IMR-90 (cell line): ENCODE results near the gene PKP4. TPM values are rescaled to one million over a fixed set of nuclear protein-coding genes. Genes with fewer than 3 reads are reported as not detected.

Experiments
- ATAC-seq: fragments of 200-7000 bp; cut with Tn5 transposase; 2 replicates; pipeline ENCODE4 v1.9.1; 2020; ENCODE audit warnings: low read depth, mild to moderate bottlenecking, moderate library complexity
- BruUV-seq: library from RNA; stranded (reverse); fragments of 400-500 nt; replicated peaks from 2 replicates; lab custom pipeline; 2021; lab: Mats Ljungman, UMichigan
- CTCF ChIA-PET: fragments of 300-600 bp; formaldehyde crosslinking; extraction: SDS; loops from one replicate; lab custom pipeline; 2021; ENCODE audit warnings: antibody characterized with exemption; lab: Yijun Ruan, JAX
- POLR2A ChIA-PET: fragments of 300-600 bp; sonication (Branson Sonifier 250); formaldehyde crosslinking; loops from one replicate; lab custom pipeline; 2022; ENCODE audit warnings: antibody characterized with exemption; ENCODE audit not compliant: unreplicated experiment; lab: Charles Lee
- DNase-seq: peaks from one replicate; pipeline ENCODE4 v3.0.0; 2013
- H2AFZ ChIP-seq: replicated peaks from 2 replicates; pipeline ENCODE3; 2013; ENCODE audit warnings: low read length, mild to moderate bottlenecking; ENCODE audit not compliant: poor library complexity
- H2AK5ac ChIP-seq: 2 replicates; pipeline ENCODE4 v1.6.1; 2013; ENCODE audit warnings: low read depth, low read length, inconsistent platforms
- H2AK9ac ChIP-seq: replicated peaks from 2 replicates; pipeline ENCODE3; 2013; ENCODE audit warnings: mild to moderate bottlenecking, low read depth, low read length, moderate library complexity; ENCODE audit not compliant: poor library complexity
- H2BK120ac ChIP-seq: 2 replicates; pipeline ENCODE4 v1.6.1; 2013; ENCODE audit warnings: low read depth, low read length, inconsistent platforms
- H2BK15ac ChIP-seq: 3 replicates; pipeline ENCODE4 v1.6.1; 2013; ENCODE audit warnings: low read depth, low read length, inconsistent platforms
- H2BK20ac ChIP-seq: 2 replicates; pipeline ENCODE4 v1.6.1; 2013; ENCODE audit warnings: low read depth, mild to moderate bottlenecking, inconsistent platforms, low read length, moderate library complexity
- H2BK5ac ChIP-seq: 2 replicates; pipeline ENCODE4 v1.6.1; 2013; ENCODE audit warnings: mild to moderate bottlenecking, low read depth, low read length, inconsistent platforms; ENCODE audit not compliant: poor library complexity, severe bottlenecking
- H3K14ac ChIP-seq: replicated peaks from 2 replicates; pipeline ENCODE4 v1.6.1; 2013; ENCODE audit warnings: low read depth, low read length, inconsistent platforms
- H3K18ac ChIP-seq: 2 replicates; pipeline ENCODE4 v1.6.1; 2013; ENCODE audit warnings: low read depth, low read length, control low read depth
- H3K23ac ChIP-seq: 2 replicates; pipeline ENCODE4 v1.6.1; 2013; ENCODE audit warnings: low read depth, low read length, inconsistent platforms
- H3K27ac ChIP-seq: 2 replicates; pipeline ENCODE4 v1.5.1; 2013; ENCODE audit warnings: mild to moderate bottlenecking, control low read depth, low read length; ENCODE audit not compliant: insufficient read depth
- H3K27me3 ChIP-seq: 2 replicates; pipeline ENCODE4 v1.6.1; 2013; ENCODE audit warnings: low read length; ENCODE audit not compliant: control insufficient read depth, insufficient read depth
- H3K36me3 ChIP-seq: 2 replicates; pipeline ENCODE4 v1.6.1; 2013; ENCODE audit warnings: low read length, mixed read lengths; ENCODE audit not compliant: control insufficient read depth, insufficient read depth
- H3K4ac ChIP-seq: 2 replicates; pipeline ENCODE4 v1.6.1; 2013; ENCODE audit warnings: low read depth, low read length, inconsistent platforms
- H3K4me1 ChIP-seq: 2 replicates; pipeline ENCODE4 v1.6.1; 2013; ENCODE audit warnings: low read length, mixed read lengths; ENCODE audit not compliant: control insufficient read depth, insufficient read depth
- H3K4me2 ChIP-seq: 2 replicates; pipeline ENCODE4 v1.6.1; 2013; ENCODE audit warnings: low read depth, mild to moderate bottlenecking, control low read depth, low read length, moderate library complexity
- H3K4me3 ChIP-seq: 2 replicates; pipeline ENCODE4 v1.5.1; 2013; ENCODE audit warnings: low read depth, mild to moderate bottlenecking, control low read depth, low read length, moderate library complexity; ENCODE audit not compliant: insufficient read depth
- H3K56ac ChIP-seq: 2 replicates; pipeline ENCODE4 v1.6.1; 2013; ENCODE audit warnings: low read length, inconsistent platforms; ENCODE audit not compliant: insufficient read depth; ENCODE audit errors: extremely low read depth
- H3K79me1 ChIP-seq, 2 experiments: 2 replicates each; pipeline ENCODE4 v1.6.1; 2013; ENCODE audit warnings: low read length in 2 of 2, inconsistent platforms in 1 of 2, low read depth in 1 of 2
- H3K9ac ChIP-seq: 2 replicates; pipeline ENCODE4 v1.6.1; 2013; ENCODE audit warnings: low read depth, low read length, control low read depth
- H3K9me1 ChIP-seq: 2 replicates; pipeline ENCODE4 v1.6.1; 2013; ENCODE audit warnings: low read length, inconsistent platforms; ENCODE audit not compliant: insufficient read depth
- H3K9me3 ChIP-seq: 2 replicates; pipeline ENCODE4 v1.6.1; 2013; ENCODE audit warnings: low read length; ENCODE audit not compliant: control insufficient read depth, insufficient read depth
- H4K20me1 ChIP-seq: 2 replicates; pipeline ENCODE4 v1.6.1; 2013; ENCODE audit warnings: low read length, inconsistent platforms; ENCODE audit not compliant: insufficient read depth
- H4K5ac ChIP-seq: 2 replicates; pipeline ENCODE4 v1.6.1; 2013; ENCODE audit warnings: mild to moderate bottlenecking, low read depth, low read length, control low read depth
- H4K8ac ChIP-seq, 2 experiments: 2 replicates each; pipeline ENCODE4 v1.6.1; 2013; ENCODE audit warnings: low read depth in 2 of 2, low read length in 2 of 2, control low read depth in 1 of 2, inconsistent platforms in 1 of 2
- H4K91ac ChIP-seq: 2 replicates; pipeline ENCODE4 v1.6.1; 2013; ENCODE audit warnings: low read depth, low read length, inconsistent platforms; ENCODE audit not compliant: insufficient read depth
- BHLHE40 ChIP-seq: fragments of 150-350 bp; IDR thresholded peaks from 2 replicates; pipeline ENCODE4 v1.6.1; 2016; ENCODE audit warnings: mild to moderate bottlenecking, low read depth, low read length
- CEBPB ChIP-seq: IDR thresholded peaks from 2 replicates; pipeline ENCODE4 v1.6.1; 2012; ENCODE audit warnings: low read depth, low read length, improper control_type of control experiment
- CHD1 ChIP-seq: IDR thresholded peaks from 2 replicates; pipeline ENCODE4 v1.6.1; 2012; ENCODE audit warnings: low read depth, low read length, improper control_type of control experiment
- MAZ ChIP-seq: IDR thresholded peaks from 2 replicates; pipeline ENCODE4 v1.6.1; 2012; ENCODE audit warnings: low read depth, mild to moderate bottlenecking, low read length, improper control_type of control experiment, moderate library complexity, borderline replicate concordance
- MXI1 ChIP-seq: IDR thresholded peaks from 2 replicates; pipeline ENCODE4 v1.6.1; 2012; ENCODE audit warnings: low read depth, mild to moderate bottlenecking, low read length, moderate library complexity, borderline replicate concordance
- NFE2L2 ChIP-seq: fragments of 150-350 bp; IDR thresholded peaks from 2 replicates; pipeline ENCODE4 v1.6.1; 2016; ENCODE audit warnings: low read depth, mild to moderate bottlenecking, low read length
- RAD21 ChIP-seq: IDR thresholded peaks from 2 replicates; pipeline ENCODE4 v1.6.1; 2012; ENCODE audit warnings: low read length, improper control_type of control experiment
- RCOR1 ChIP-seq: IDR thresholded peaks from 2 replicates; pipeline ENCODE4 v1.6.1; 2012; ENCODE audit warnings: mild to moderate bottlenecking, low read length, improper control_type of control experiment; ENCODE audit not compliant: insufficient replicate concordance
- RFX5 ChIP-seq: IDR thresholded peaks from 2 replicates; pipeline ENCODE4 v1.8.0; 2012; ENCODE audit warnings: low read depth, mild to moderate bottlenecking, low read length, moderate library complexity
- WGBS, 2 experiments: methylation state at CpG; one replicate each; pipeline versions ENCODE4 v1.1.5 to v1.1.7; 2013; ENCODE audit warnings: missing lambda C conversion rate in 2 of 2; ENCODE audit not compliant: insufficient read length in 1 of 2; ENCODE audit errors: extremely low coverage in 2 of 2; 5-methylcytosine and 5-hydroxymethylcytosine counted together
- dilution Hi-C: fragments of 300-500 bp; cut with HindIII; formaldehyde crosslinking; loops from one replicate; pipeline ENCODE4 v1.14.3; 2018; ENCODE audit warnings: low sequenced_read_pairs; ENCODE audit not compliant: unreplicated experiment
- in situ Hi-C: fragments of 300-500 bp; cut with MboI; formaldehyde crosslinking; loops from 3 replicates; pipeline ENCODE4 v1.14.3; 2019; ENCODE audit warnings: low sequenced_read_pairs, inconsistent platforms, mixed read lengths
- intact Hi-C: fragments of 100-400 bp; cut with micrococcal nuclease; formaldehyde crosslinking; loops from 2 replicates; pipeline ENCODE4 v1.10.0; 2022
- polyA plus RNA-seq, 3 experiments: library from polyadenylated mRNA; depleted of rRNA; stranded (reverse); fragments of >200 nt; gene quantifications; 2 replicates each; pipeline ENCODE4 v1.2.3, GENCODE V29; 2012; ENCODE audit warnings: low replicate concordance in 1 of 3
- total RNA-seq: library from RNA; depleted of rRNA; stranded (reverse); fragments of >200 nt; gene quantifications from 2 replicates; pipeline ENCODE4 v1.2.3, GENCODE V29; 2012
- TF ChIP-seq, protein P1 (sequence below): fragments of 150-350 bp; IDR thresholded peaks from 2 replicates; pipeline ENCODE4 v1.6.1; 2017; ENCODE audit warnings: mild to moderate bottlenecking, antibody characterized with exemption, low read length, low read depth
- TF ChIP-seq, protein P2 (sequence below): conservative IDR thresholded peaks from 2 replicates; pipeline ENCODE4 v1.5.1; 2012; ENCODE audit warnings: mild to moderate bottlenecking, low read depth, low read length, improper control_type of control experiment

PKP4 gene
- total and polyA plus RNA-seq, 2 of the 4 experiments (the other 2 are of a cell fraction), result 20.1 to 37.8 TPM

DNA sequence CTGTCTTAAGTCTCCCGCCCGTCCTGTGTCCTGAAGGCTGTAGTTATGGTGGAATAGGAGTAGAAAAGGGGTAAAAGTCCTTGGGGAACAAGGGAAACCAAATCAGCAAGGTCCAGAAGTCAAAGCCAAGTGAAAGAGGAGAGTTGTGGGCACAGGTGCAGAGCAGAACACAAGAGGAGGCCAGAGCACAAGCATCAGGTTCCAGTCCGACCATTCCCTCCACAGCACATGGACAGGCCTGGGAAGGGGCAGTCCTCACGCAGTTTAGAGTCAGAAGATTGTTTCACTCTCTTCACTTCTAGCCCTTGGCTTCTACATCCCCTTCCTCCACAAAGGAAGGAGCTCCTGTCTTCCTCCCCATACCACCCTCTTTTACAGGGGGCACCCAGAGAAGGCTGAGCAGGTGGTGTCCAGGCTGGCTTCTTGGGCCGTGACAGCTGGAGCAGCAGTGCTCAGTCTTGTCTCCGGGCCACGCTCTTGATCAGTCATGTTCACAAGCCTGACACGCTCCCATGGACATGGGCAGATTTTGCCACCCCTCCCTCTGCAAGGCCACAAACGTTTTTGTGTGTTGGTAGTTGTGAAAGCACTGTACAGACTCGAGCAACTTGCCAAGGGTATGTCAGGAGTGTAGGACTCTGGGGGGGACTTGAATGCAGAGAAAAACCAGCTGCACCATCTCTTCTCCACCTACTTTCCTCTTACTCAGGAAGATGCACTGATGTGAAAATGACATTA is 199.9 kb downstream of the PKP4 start:
- Histone ChIP-seq H3K79me1 (no peaks in the 10 kb centered on the region), H2AFZ (peak overlapping the region; percentile 37), H4K91ac (no peak overlapping the region), H2BK120ac (no peak overlapping the region), H3K4me3 (no peak overlapping the region), H3K4me1 (no peaks in the 10 kb centered on the region), H4K20me1 (no peaks in the 10 kb centered on the region), H3K14ac (no peak overlapping the region), H4K8ac (no peak overlapping the region), H4K5ac (no peak overlapping the region), H3K4me2 (no peak overlapping the region), H3K27ac (no peak overlapping the region), H2AK5ac (no peak overlapping the region), H3K9me3 (no peaks in the 10 kb centered on the region), H2BK20ac (no peak overlapping the region), H3K18ac (no peak overlapping the region), H2BK5ac (no peak overlapping the region), H2BK15ac (no peak overlapping the region), H3K4ac (no peak overlapping the region), H3K9ac (no peak overlapping the region), H2AK9ac (no peak overlapping the region), H3K9me1 (peaks cover 15% of the 10 kb centered on the region), H3K23ac (no peak overlapping the region), H3K56ac (no peak overlapping the region), H3K27me3 (no peaks in the 10 kb centered on the region), H3K36me3 (peaks cover 5% of the 10 kb centered on the region)
- TF ChIP-seq CEBPB (no peak), RFX5 (no peak), BHLHE40 (no peak), RCOR1 (no peak), RAD21 (no peak), NFE2L2 (no peak), MXI1 (no peak), MAZ (no peak), CHD1 (no peak)
- TF ChIP-seq, protein P1, sequence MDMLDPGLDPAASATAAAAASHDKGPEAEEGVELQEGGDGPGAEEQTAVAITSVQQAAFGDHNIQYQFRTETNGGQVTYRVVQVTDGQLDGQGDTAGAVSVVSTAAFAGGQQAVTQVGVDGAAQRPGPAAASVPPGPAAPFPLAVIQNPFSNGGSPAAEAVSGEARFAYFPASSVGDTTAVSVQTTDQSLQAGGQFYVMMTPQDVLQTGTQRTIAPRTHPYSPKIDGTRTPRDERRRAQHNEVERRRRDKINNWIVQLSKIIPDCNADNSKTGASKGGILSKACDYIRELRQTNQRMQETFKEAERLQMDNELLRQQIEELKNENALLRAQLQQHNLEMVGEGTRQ, result no peak
- TF ChIP-seq, protein P2, sequence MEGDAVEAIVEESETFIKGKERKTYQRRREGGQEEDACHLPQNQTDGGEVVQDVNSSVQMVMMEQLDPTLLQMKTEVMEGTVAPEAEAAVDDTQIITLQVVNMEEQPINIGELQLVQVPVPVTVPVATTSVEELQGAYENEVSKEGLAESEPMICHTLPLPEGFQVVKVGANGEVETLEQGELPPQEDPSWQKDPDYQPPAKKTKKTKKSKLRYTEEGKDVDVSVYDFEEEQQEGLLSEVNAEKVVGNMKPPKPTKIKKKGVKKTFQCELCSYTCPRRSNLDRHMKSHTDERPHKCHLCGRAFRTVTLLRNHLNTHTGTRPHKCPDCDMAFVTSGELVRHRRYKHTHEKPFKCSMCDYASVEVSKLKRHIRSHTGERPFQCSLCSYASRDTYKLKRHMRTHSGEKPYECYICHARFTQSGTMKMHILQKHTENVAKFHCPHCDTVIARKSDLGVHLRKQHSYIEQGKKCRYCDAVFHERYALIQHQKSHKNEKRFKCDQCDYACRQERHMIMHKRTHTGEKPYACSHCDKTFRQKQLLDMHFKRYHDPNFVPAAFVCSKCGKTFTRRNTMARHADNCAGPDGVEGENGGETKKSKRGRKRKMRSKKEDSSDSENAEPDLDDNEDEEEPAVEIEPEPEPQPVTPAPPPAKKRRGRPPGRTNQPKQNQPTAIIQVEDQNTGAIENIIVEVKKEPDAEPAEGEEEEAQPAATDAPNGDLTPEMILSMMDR, result no peak
- ChIA-PET POLR2A (no interaction called here), CTCF (interaction anchor here (0.6 kb wide), 1 partner anchor 11 kb away, joined by 3 read pairs; no protein-coding TSS in a partner anchor)
- BruUV-seq, result no TSS peak
- ATAC-seq (no peak), DNase-seq (no peak)
- intact Hi-C loops, result no loop called here
- dilution Hi-C loops, result no loop called here
- in situ Hi-C loops, result no loop called here
- WGBS, 2 experiments, result 72% methylated on average over 5 of the region's 10 CpGs; no CpG with 5 or more reads in 1 of the 2 experiments
